ENCODE measurements around the gene SPATS2. TPM values are rescaled to one million over a fixed set of nuclear protein-coding genes. Genes with fewer than 3 reads are reported as not detected.

SPATS2 gene
- total RNA-seq, 1 donor from 2014 or later: 29.9 TPM

DNA sequence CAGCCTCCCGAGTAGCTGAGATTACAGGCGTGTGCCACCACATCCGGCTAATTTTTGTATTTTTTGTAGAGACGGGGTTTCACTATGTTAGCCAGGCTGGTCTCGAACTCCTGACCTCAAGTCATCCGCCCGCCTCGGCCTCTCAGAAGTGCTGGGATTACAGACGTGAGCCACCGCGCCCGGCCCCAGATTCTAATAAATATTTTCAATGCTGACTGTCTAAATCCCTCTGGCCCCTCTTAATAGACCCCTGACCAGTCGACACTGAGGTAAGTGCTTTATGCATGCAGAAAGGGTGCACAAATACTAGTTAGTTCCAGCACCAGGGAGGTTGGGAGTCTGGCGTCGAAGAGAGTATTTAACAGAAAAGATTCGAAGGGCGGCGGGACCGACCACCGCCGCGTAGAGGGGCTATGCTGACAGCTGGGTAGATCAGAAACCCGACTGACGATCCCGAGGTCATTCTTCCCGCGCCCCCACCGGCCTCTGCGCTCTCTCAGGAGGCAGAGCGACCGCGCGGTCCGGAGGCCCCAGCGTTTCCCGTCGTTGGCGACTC lies 1.1 kb upstream of the SPATS2 start:
- TF ChIP-seq, protein P1, sequence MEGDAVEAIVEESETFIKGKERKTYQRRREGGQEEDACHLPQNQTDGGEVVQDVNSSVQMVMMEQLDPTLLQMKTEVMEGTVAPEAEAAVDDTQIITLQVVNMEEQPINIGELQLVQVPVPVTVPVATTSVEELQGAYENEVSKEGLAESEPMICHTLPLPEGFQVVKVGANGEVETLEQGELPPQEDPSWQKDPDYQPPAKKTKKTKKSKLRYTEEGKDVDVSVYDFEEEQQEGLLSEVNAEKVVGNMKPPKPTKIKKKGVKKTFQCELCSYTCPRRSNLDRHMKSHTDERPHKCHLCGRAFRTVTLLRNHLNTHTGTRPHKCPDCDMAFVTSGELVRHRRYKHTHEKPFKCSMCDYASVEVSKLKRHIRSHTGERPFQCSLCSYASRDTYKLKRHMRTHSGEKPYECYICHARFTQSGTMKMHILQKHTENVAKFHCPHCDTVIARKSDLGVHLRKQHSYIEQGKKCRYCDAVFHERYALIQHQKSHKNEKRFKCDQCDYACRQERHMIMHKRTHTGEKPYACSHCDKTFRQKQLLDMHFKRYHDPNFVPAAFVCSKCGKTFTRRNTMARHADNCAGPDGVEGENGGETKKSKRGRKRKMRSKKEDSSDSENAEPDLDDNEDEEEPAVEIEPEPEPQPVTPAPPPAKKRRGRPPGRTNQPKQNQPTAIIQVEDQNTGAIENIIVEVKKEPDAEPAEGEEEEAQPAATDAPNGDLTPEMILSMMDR (conservative IDR thresholded peaks at IDR 0.05; ENCODE audit: low read depth, low read length): no peak
- DNase-seq (ENCODE audit: low read depth): no peak

DNA sequence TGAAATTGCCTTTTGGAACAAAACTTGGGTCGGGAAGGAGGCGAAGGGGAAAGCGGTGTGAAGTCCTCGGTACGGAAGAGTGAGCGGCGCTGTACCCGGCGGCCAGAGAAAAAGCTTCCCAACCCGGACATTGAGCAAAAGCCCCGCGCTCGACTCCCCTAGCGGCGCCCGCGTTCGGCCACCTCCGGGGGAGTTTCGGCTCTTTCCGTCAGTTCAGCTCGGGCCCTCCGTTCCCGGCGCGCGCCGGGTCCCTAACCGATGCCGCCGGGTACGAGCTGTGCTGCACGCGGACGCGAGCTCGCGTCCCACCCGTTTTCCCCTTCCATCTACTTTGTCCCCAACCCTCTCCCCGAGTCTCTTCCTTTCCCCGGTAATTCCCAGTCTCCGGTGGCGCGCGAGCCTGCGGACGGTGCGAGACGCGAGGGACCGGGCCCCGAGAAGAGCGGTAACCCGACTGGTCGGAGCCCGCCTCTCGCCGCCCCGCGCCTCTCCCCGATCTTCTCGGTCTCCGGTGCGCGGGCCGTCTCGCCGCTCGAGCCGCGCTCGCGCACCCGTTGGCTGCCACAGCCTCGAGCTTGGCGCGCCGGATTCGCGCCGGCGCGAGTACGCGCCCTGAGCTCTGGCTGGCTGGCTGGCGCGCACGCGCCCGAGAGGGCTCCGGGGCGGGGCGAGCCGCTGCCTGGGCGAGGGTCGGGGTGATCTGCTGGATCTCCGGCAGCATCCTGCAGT lies 446 bp upstream of the SPATS2 start:
- peak overlapping the region; percentile 82 for H3K4me3 ChIP-seq (ENCODE audit: low read depth, low read length)
- TF ChIP-seq, protein P1 (conservative IDR thresholded peaks at IDR 0.05; ENCODE audit: low read depth, low read length): no peak
- DNase-seq (ENCODE audit: low read depth): no peak

More for the DNA sequence above, 1.1 kb upstream of the SPATS2 start:
- peak overlapping the region; percentile 82 for H3K4me3 ChIP-seq (ENCODE audit: low read depth, low read length)

GRCh38 chr12:49368240-49368600 lies 958 bp downstream of the SPATS2 start:
- peak overlapping the region; percentile 82 for H3K4me3 ChIP-seq (ENCODE audit: low read depth, low read length)
- no peak for DNase-seq (ENCODE audit: low read depth)
- TF ChIP-seq, protein P1 (conservative IDR thresholded peaks at IDR 0.05; ENCODE audit: low read depth, low read length): no peak

GRCh38 chr12:49369411-49370145 lies 2.3 kb downstream of the SPATS2 start:
- TF ChIP-seq, protein P1 (conservative IDR thresholded peaks at IDR 0.05; ENCODE audit: low read depth, low read length): peak; percentile 40
- H3K4me3 ChIP-seq (ENCODE audit: low read depth, low read length): no peak overlapping the region
- no peak for DNase-seq (ENCODE audit: low read depth)

DNA sequence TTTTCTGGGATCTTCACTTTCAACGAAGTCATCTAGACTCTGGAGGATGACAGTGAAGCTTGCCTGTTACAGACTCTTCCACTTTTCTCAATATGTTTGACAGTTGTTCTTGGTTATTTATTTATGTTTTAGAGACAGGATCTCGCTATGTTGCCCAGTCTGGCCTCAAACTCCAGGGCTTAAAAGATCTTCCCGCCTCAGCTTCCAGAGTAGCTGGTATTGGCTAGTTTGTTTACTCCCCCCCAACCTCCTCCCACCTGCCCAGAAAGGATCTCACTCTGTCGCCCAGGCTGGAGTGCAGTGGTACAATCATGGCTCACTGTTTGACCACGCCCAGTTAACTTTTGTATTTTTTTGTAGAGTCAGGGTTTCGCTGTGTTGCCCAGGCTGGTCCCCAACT lies 3.3 kb downstream of the SPATS2 start:
- DNase-seq (ENCODE audit: low read depth): no peak
- H3K4me3 ChIP-seq (ENCODE audit: low read depth, low read length): no peak overlapping the region
- TF ChIP-seq, protein P1 (conservative IDR thresholded peaks at IDR 0.05; ENCODE audit: low read depth, low read length): no peak

DNA sequence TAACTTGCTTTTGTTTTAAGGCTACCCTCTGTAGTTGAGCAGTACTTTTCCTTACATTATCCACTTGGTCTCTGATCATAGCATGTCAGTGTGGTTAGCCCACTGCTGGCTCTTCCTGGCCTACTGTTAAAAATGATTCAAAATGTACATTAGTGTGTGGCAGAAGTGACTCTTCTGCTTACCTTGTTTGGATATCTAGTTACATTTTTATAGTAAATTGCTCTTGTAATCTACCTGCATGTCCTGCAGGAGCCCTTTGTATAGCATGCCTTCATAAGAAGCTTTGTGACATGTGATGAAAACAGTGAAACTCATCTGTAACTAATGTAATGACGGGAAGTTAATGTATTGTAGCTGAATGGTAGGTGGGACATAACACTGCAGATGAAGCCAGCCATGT lies 8.1 kb downstream of the SPATS2 start:
- H3K4me3 ChIP-seq (ENCODE audit: low read depth, low read length): no peak overlapping the region
- TF ChIP-seq, protein P1 (conservative IDR thresholded peaks at IDR 0.05; ENCODE audit: low read depth, low read length): no peak
- DNase-seq (ENCODE audit: low read depth): no peak
